ENCODE results near the gene CFAP77. TPM values are rescaled to one million over a fixed set of nuclear protein-coding genes. Genes with fewer than 3 reads are reported as not detected.

The CFAP77 gene
- total and polyA plus RNA-seq, 7 donors = not detected

- Histone ChIP-seq H3K4me3 (no peak overlapping the region), H3K36me3 (no peaks in the 10 kb centered on the region), H3K27me3 (peaks cover 26 to 77% (median 63%) of the 10 kb centered on the region in 3 donors), H3K9me3 (no peaks in the 10 kb centered on the region), H3K4me1 (peaks cover 0 to 24% (median 22%) of the 10 kb centered on the region in 4 donors), H3K27ac (no peak overlapping the region)
- WGBS, 2 donors = 10% methylated on average over 8 of the region's 8 CpGs
- intact Hi-C loops (cut with DNase I) = loop anchor here (5.0 to 10.0 kb wide), 2 partner anchors 165 to 393 kb away; no protein-coding TSS in a partner anchor
- no peak for DNase-seq
- TF ChIP-seq POLR2AphosphoS5 (IDR thresholded peaks at IDR 0.05) (no peak), EP300 (IDR thresholded peaks at IDR 0.05) (no peak), CTCF (IDR thresholded peaks at IDR 0.05) (no peak), POLR2A (IDR thresholded peaks at IDR 0.05) (no peak)
Observed at GRCh38 chr9:132412089-132412488, 2.1 kb downstream of the CFAP77 start.

GRCh38 chr9:132413926-132414325 is 3.9 kb downstream of the CFAP77 start:
- WGBS, 2 donors = 47 to 63% methylated on average over 5 of the region's 5 CpGs
- Histone ChIP-seq H3K27ac (no peak overlapping the region), H3K4me1 (peaks cover 0 to 22% (median 20%) of the 10 kb centered on the region in 4 donors), H3K4me3 (no peak overlapping the region), H3K36me3 (no peaks in the 10 kb centered on the region), H3K27me3 (peaks cover 26 to 94% (median 80%) of the 10 kb centered on the region in 3 donors), H3K9me3 (no peaks in the 10 kb centered on the region)
- no peak for DNase-seq
- no peak for TF ChIP-seq CTCF (IDR thresholded peaks at IDR 0.05)
- no peak for TF ChIP-seq POLR2A (IDR thresholded peaks at IDR 0.05)
- TF ChIP-seq POLR2AphosphoS5 (IDR thresholded peaks at IDR 0.05) = no peak
- no peak for TF ChIP-seq EP300 (IDR thresholded peaks at IDR 0.05)
- intact Hi-C loops (cut with DNase I) = loop anchor here (5.0 to 10.0 kb wide), 2 partner anchors 163 to 391 kb away; no protein-coding TSS in a partner anchor

- intact Hi-C loops (cut with DNase I) = loop anchor here (5.0 to 10.0 kb wide), 2 partner anchors 163 to 390 kb away; no protein-coding TSS in a partner anchor
- no peak overlapping the region for H3K27ac ChIP-seq
- TF ChIP-seq POLR2AphosphoS5 (IDR thresholded peaks at IDR 0.05) = no peak
- TF ChIP-seq CTCF (IDR thresholded peaks at IDR 0.05) = no peak
- no peak for TF ChIP-seq EP300 (IDR thresholded peaks at IDR 0.05)
- no peak for TF ChIP-seq POLR2A (IDR thresholded peaks at IDR 0.05)
- no peak for DNase-seq
- H3K27me3 ChIP-seq = peaks cover 26 to 95% (median 84%) of the 10 kb centered on the region in 3 donors
- H3K4me1 ChIP-seq = peaks cover 0 to 18% (median 17%) of the 10 kb centered on the region in 4 donors
- 28 to 54% methylated on average over 7 of the region's 7 CpGs for WGBS, 2 donors
- no peak overlapping the region for H3K4me3 ChIP-seq
- H3K36me3 ChIP-seq = no peaks in the 10 kb centered on the region
- H3K9me3 ChIP-seq = no peaks in the 10 kb centered on the region
Observed at GRCh38 chr9:132414731-132415130, 4.7 kb downstream of the CFAP77 start.

GRCh38 chr9:132415181-132415580 is 5.2 kb downstream of the CFAP77 start:
- WGBS, 2 donors = 29 to 42% methylated on average over 12 of the region's 12 CpGs
- TF ChIP-seq CTCF (IDR thresholded peaks at IDR 0.05) = no peak
- no peak for TF ChIP-seq POLR2AphosphoS5 (IDR thresholded peaks at IDR 0.05)
- TF ChIP-seq EP300 (IDR thresholded peaks at IDR 0.05) = no peak
- no peak for TF ChIP-seq POLR2A (IDR thresholded peaks at IDR 0.05)
- Histone ChIP-seq H3K4me1 (peaks cover 0 to 13% (median 13%) of the 10 kb centered on the region in 4 donors), H3K27me3 (peaks cover 22 to 94% (median 80%) of the 10 kb centered on the region in 3 donors), H3K27ac (no peak overlapping the region), H3K36me3 (no peaks in the 10 kb centered on the region), H3K9me3 (no peaks in the 10 kb centered on the region), H3K4me3 (no peak overlapping the region)
- DNase-seq = no peak
- intact Hi-C loops (cut with DNase I) = loop anchor here (10.0 kb wide), 1 partner anchor 390 kb away; no protein-coding TSS in a partner anchor

All from sigmoid colon (tissue), 7 donors.